NB4 (cell line): ENCODE measurements around the gene SLX9.

Experiments
- MYC ChIP-seq: IDR thresholded peaks from 2 replicates; pipeline ENCODE4 v1.6.1; 2011; ENCODE audit warnings: low read depth, low read length
- POLR2A ChIP-seq: IDR thresholded peaks from 2 replicates; pipeline ENCODE4 v1.6.1; 2011; ENCODE audit warnings: mild to moderate bottlenecking; ENCODE audit not compliant: insufficient read length; ENCODE audit errors: extremely low read depth
- TF ChIP-seq, protein P1 (sequence below): IDR thresholded peaks from one replicate; pipeline ENCODE4 v1.5.1; 2012; ENCODE audit warnings: low read depth, low read length
- TF ChIP-seq, protein P2 (sequence below): IDR thresholded peaks from 2 replicates; pipeline ENCODE4 v1.6.1; 2011; ENCODE audit warnings: low read depth, low read length

DNA sequence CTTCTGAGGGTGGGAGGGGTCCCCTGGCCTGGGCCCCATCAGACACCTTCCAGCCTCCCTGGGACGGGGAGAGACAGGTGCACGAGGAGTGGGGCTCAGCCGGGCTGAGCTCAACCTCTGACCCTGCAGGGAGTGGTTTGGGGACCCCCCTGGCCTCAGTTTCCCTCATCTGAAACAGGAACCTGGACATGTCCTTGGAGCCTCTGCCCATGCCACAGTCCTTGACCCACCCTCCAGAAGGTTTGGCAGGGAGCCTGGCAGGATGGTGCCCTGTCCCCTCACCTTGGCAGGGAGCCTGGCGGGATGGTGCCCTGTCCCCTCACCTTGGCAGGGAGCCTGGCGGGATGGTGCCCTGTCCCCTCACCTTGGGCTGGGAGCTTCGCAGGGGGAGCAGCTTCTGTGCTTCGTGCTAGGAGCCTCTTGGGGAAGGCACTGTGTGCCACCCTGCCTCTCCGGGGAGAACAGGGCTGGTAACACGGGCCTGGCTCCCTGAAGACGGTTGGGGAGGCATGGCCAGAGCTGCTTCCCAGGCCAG, 58.3 kb downstream of the SLX9 start:
- TF ChIP-seq, protein P1, sequence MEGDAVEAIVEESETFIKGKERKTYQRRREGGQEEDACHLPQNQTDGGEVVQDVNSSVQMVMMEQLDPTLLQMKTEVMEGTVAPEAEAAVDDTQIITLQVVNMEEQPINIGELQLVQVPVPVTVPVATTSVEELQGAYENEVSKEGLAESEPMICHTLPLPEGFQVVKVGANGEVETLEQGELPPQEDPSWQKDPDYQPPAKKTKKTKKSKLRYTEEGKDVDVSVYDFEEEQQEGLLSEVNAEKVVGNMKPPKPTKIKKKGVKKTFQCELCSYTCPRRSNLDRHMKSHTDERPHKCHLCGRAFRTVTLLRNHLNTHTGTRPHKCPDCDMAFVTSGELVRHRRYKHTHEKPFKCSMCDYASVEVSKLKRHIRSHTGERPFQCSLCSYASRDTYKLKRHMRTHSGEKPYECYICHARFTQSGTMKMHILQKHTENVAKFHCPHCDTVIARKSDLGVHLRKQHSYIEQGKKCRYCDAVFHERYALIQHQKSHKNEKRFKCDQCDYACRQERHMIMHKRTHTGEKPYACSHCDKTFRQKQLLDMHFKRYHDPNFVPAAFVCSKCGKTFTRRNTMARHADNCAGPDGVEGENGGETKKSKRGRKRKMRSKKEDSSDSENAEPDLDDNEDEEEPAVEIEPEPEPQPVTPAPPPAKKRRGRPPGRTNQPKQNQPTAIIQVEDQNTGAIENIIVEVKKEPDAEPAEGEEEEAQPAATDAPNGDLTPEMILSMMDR = no peak
- TF ChIP-seq POLR2A (no peak), MYC (no peak)
- TF ChIP-seq, protein P2, sequence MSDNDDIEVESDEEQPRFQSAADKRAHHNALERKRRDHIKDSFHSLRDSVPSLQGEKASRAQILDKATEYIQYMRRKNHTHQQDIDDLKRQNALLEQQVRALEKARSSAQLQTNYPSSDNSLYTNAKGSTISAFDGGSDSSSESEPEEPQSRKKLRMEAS = no peak
